Stimulated activated CD8-positive, alpha-beta memory T cell treated with anti-CD3 and anti-CD28 coated beads, Interleukin-4, amount 100 ng/mL, for 24 hours (primary cell): ENCODE measurements around the gene MEP1A.

Experiments used
- DNase-seq: peaks from one replicate; pipeline ENCODE4 v3.0.0-alpha.2; 2020; ENCODE audit warnings: low read depth

Gene MEP1A

GRCh38 chr6:46776070-46776712 is 17.0 kb upstream of the MEP1A start:
- no peak for DNase-seq

- no peak for DNase-seq
Measured at GRCh38 chr6:46777476-46778346, 15.5 kb upstream of the MEP1A start.

DNA sequence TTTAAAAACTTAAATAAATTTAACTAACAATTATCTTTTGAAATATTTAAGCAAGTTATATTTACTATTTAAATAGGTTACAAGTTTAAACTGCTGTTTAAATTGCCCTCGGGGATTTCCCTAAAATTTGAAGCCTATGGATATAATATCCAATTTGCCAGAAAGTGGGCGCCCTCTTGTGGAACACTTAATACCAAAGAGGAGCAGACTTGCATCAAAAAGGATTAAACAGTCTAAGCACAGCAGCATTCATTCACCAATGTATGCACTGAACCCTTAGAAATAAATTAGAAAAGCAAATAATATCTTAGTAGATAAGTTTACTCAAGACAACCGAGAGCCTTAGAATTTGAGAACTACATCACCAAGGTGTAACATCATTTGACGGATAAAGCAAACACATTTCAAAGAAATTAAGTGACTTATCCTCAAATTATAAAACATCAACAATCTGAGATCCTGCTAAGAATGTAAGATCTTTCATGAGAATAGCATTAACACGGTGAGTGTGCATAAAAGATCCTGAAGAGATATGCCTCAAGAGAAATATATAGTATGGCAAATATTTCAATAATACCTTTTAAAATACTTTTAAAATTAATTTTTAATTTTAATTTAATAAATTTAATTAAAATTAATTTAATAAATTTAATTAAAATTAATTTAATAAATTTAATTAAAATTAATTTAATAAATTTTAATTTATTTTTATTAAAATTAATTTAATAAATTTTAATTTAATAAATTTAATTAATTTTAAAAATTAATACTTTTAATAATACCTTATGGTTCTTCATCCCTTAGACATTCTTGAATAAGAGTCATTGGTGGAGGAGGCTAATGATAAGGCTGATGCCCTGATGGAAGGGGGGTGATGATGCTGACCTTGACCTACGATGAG is 11.5 kb upstream of the MEP1A start:
- DNase-seq, result no peak

- DNase-seq, result no peak
Measured at GRCh38 chr6:46784535-46784934, 8.7 kb upstream of the MEP1A start.

- no peak for DNase-seq
Measured at GRCh38 chr6:46787871-46788540, 5.2 kb upstream of the MEP1A start.

DNA sequence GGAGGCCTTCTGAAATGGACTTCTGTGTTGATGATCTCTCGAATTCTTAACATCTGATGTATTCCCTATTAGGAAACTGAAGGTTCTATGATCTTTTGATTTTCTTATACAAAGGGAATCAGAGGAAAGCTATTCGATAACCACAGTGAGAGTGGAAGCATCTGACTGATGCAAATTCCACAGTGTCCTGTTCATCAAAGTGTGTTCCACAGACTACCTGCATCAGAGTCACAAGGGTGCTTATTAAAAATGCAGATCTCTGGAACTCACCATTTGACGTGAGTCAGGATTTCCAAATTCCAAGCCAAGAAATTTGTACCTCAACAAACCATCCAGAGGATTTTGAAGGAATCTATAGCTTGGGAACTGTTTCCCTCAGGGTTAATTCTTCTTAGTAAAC is 4.4 kb upstream of the MEP1A start:
- no peak for DNase-seq

DNA sequence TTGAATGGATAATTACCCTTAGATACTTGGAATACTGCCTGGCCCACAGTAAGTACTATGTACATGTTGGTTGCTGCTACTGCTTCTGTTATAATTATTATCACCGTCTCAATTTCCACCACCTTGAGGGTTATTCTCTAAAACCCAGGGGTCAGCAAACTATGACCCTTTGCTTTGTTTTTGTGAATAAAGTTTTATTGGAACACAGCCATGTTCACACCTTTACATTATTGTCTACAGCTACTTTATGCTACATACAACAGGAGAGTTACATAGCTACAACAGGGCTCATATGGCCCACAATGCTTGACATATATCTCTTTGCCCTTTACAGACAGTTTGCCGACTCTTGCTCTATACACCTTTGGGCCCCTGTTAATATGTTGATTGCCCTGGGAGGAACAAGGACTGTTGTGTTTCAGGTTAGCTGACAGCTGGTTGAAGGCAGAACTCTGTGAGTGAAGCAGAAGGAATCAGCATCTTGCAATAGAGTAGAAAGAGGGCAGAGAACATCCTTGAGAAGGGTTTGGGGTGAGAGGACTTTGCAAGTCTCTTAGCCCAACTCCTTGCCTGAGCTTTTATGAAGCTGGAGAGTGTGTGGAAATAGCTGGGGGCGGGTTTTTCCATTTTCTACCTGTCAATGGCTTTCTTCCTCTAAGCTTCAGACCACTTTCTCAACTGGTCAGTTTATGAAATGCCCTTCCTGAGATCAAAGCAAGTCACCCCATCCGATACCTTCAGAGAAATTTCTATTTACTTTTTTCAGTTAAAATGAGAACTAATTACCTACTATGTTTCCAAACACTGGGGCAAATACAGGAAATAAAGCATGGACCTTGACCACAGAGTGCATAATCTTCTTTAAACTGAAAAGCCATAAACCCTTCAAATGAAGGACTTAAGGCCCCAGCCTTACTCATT is 3.5 kb upstream of the MEP1A start:
- no peak for DNase-seq

DNA sequence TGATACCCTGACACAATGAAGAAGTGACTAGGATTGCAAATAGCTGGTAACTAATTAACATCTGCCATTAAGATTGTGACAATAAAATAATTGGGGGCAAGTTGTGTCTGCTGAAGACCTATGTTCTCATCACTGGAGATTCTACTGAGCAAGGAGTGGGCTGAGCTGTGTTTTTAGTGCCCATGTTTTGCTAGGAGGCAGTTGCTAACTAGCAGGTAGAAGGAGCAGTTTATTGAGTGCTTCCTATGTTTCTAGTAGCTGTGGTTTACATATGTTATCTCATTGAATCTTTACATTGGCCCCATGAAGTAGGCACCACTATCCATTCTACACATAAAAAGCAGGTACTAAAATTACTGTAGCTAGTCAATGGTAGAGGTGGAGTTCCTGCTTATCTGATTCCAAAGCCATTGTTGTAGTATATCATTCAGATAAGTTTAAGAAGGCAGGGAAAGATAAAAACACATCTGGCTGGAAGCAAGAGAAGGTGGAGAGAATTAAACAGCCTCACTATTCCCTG is 2.8 kb upstream of the MEP1A start:
- no peak for DNase-seq

GRCh38 chr6:46792635-46793034 is 554 bp upstream of the MEP1A start:
- no peak for DNase-seq

- no peak for DNase-seq
Measured at GRCh38 chr6:46794068-46794467, 879 bp downstream of the MEP1A start.

- DNase-seq, result no peak
Measured at GRCh38 chr6:46795816-46796215, 2.6 kb downstream of the MEP1A start.

DNA sequence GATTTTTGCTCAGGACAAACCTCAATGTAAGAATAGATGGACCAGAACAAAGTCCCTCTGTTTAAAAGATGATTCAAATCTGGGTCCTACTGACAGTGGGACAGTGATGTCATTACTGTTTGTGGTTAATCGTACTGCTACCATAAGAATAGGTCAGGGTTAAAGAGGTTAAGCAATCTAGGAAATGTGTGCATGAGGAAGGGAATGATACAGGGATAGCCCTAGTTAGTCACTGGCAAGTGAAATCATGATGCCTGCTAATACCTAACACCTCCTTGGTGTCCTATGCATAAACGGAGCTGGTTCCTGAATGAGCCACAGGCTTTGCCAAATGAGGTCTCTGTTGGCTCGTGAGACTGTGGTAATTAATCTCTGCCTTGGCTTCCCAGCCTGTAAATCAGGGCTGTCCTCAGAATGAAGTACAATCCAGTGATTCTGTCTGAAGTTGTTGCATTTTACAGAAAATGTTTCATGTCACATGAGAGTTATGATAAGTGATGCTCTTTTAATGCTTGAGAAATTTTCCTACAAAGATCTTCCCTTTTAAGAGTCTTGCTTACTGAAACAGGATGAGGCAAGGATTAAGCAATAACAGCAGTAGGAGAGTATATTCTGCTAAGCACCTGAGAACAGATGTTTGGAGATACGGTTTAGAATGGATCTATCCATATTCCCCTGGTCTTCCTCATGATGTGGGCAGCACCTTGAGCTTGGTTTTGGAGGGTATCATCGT is 3.8 kb downstream of the MEP1A start:
- no peak for DNase-seq

- DNase-seq, result no peak
Measured at GRCh38 chr6:46799657-46800056, 6.5 kb downstream of the MEP1A start.

GRCh38 chr6:46808806-46809205 is 15.6 kb downstream of the MEP1A start:
- DNase-seq, result no peak

GRCh38 chr6:46815130-46815529 is 21.9 kb downstream of the MEP1A start:
- no peak for DNase-seq

- no peak for DNase-seq
Measured at GRCh38 chr6:46816626-46817025, 23.4 kb downstream of the MEP1A start.

GRCh38 chr6:46819561-46819960 is 26.4 kb downstream of the MEP1A start:
- DNase-seq, result no peak

DNA sequence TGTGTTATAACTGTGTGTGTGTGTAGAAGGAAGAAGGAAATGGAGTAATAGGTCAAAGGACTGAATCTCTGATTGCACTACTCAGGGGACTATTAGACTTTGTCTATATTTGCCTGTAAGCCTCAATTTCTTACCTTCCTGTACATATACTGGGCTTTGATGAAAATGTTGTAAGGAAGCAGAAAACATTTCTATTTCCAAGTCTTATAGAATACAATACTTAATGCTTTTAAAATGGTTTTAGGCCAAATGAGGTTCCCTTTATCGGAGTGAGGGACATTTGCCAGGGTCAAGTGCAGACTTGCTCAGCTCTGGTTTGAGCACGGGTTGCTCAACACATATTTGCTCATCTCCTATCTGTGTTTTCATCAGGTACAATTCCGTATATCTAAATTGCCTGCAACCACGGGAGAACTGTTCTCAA is 28.3 kb downstream of the MEP1A start:
- no peak for DNase-seq

GRCh38 chr6:46828939-46829338 is 35.8 kb downstream of the MEP1A start:
- DNase-seq, result no peak

- DNase-seq, result no peak
Measured at GRCh38 chr6:46832816-46833215, 39.6 kb downstream of the MEP1A start.
